NCI-H2171 treated with DMSO at 0.1 percent for 48 hours (cell line): ENCODE data around the gene SPSB1.

Experiments
- DNase-seq: peaks from one replicate; lab custom pipeline; 2025; lab: John Stamatoyannopoulos, UW

Gene SPSB1

DNA sequence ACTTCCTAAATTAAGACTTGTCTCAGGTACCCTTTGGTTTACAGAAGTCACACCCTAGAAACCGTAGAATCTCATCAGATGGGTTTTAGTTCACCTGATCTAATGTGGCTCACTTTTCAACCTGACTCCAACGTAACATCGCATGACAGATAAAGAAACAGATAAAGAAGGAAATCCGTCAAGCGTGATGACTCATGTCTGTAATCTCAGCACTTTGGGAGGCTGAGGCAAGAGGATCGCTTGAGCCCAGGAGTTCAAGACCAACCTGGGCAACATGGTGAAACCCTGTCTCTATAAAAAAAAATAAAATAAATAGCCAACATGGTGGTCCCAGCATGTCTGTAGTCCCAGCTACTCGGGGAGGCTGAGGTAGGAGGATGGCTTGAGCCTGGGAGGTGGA is 97.3 kb downstream of the SPSB1 start:
- DNase-seq: no peak

DNA sequence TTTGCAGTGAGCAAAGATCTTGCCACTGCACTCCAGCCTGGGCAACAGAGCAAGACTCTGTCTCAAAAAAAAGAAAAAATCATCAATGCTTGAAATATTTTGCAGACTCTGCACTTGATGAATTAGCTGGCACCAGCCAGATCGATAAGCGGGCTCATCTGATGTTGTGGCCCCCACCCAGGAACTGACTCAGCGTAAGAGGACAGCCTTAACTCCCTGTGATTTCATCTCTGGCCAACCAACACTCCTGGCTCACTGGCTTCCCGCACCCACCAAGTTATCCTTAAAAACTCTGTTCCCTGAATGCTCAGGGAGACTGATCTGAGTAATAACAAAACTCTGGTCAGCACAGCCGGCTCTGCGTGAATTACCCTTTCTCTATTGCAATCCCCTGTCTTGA is 98.9 kb downstream of the SPSB1 start:
- no peak for DNase-seq

- DNase-seq: no peak
Observed at GRCh38 chr1:9394010-9394409, 101.3 kb downstream of the SPSB1 start.

DNA sequence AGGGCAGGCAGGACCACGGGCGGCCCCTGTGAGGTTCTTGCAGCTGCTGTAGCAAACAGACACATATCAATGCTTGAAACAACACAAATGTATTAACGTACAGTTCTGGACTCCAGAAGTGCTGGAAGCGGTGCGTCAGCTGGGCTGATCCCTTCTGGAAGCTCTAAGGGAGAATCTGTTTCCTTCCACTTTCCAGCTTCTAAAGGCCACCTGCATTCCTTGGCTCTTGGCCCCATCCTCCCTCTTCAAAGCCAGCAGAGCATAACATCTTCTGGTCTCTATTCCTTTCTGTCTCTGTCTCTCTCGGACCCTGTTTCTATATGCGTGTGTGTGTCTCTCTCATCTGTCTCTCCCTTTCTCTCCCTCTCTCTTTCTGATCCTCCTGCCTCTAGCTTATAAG is 102.3 kb downstream of the SPSB1 start:
- no peak for DNase-seq

GRCh38 chr1:9397047-9397446 is 104.4 kb downstream of the SPSB1 start:
- DNase-seq: no peak

GRCh38 chr1:9397997-9398526 is 105.4 kb downstream of the SPSB1 start:
- DNase-seq: no peak

DNA sequence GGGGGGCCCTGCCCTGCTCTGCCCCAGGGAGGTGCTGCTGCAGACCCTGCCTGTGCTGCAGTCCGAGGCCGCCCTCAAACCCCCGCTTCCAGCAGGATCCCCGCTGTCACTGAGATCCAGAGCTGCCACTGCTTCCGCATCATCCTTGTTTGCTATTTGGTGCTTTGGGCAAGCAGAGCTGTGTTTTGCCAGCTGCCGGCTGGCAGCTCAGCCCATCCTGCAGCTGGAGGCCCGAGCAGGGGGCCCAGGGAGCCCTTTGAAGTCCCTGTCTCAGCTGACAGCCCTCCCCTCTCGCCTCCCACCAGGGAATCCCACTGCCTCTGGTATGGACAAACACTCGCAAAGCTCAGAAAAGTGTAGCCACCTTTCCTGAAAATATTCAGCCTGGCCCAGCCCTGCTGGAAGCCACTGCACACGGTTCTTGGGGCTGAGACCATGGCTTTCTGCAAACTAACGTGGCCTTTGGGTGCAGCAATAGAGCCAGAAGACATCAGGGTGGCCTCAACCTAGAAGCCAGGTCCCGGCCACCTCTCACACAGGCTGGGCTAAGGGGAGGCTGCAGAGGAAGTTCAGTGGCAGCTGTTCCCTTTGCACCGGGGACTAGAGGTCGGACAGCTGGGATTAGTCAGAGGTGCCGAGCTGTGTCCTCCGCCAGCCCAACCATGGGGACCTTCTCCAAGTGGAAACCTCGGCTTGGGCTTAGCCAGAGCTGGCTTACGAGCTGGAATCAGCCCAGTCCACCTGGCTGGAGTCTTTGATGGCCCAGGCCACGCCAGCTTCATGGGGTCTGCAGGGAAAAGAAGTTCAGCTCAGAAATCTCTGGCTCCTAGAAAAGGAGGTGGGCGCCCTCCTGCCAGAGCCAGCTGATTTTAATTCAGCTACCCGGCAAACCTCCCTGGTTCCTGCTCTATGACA is 107.1 kb downstream of the SPSB1 start:
- DNase-seq: peak; percentile 48

- no peak for DNase-seq
Observed at GRCh38 chr1:9400425-9401079, 107.9 kb downstream of the SPSB1 start.

DNA sequence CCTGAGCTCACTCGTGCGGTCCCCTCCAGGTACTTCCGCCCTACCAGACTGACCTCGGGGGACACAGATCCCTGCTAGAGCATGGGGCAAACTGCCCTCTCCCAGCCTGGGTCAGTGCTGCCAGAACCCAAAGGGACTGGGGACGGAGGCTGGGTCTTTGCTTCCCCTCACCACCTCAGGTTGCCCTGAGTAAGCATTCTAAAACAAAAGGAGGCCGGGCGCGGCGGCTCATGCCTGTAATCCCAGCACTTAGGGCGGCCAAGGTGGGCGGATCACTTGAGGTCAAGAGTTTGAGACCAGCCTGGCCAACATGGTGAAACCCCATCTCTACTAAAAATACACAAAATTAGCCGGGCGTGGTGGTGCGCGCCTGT is 108.4 kb downstream of the SPSB1 start:
- no peak for DNase-seq

DNA sequence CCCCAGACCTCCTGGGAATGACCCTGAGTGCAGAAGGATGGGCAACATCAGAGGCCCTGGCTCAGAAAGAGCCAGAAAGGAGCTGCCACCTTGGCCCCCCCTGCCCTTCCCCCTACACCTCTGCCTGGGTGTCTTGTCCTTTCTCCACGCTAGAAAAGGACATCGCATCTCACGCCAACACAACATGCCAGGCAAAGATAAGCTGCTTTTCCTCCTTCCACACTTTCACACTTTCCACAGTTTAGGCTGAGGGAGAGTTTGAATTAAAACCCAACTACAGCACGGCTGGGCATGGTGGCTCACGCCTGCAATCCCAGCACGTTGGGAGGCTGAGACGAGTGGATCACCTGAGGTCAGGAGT is 109.5 kb downstream of the SPSB1 start:
- no peak for DNase-seq

DNA sequence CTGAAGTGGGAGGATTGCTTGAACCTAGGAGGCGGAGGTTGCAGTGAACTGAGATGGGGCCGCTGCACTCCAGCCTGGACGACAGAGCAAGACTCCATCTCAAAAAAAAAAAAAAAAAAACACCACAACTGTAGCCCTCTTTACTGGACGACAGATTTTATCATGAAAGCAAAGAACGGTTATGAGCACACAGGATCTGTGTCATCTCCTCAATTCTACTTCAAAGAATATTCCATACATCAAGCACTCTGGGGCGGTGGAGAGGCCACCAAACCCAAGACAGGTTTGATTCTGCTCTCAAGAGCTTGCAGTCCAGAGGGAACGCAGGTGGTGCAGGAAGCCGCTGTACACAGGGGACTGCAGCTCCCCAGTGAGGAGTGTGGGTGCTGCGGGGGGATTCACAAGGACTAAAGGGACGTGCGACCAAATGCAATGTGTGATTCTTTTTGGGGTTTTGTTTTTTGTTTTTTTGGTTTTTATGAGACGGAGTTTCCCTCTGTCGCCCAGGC is 110.1 kb downstream of the SPSB1 start:
- DNase-seq: no peak

GRCh38 chr1:9404117-9404914 is 111.6 kb downstream of the SPSB1 start:
- DNase-seq: no peak

DNA sequence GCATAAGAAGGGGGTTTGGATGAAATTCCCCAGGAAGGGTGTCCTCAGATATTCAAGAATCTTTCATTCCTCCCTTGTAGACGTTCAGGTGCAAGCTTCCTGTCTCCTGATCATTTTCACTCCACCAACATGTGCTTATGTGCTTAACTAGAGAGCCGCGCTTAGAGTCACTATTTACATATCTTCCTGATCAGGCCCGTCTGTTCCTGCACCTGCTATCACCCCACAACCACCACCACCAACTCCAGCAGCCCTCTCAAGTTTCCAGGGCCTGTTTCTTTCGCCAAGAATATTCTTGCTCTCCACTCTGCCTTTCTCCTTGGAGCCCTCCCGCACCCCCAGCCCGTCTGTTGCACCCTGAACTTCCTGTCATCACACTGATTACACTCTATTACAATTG is 113.4 kb downstream of the SPSB1 start:
- peak; percentile 99 for DNase-seq

DNA sequence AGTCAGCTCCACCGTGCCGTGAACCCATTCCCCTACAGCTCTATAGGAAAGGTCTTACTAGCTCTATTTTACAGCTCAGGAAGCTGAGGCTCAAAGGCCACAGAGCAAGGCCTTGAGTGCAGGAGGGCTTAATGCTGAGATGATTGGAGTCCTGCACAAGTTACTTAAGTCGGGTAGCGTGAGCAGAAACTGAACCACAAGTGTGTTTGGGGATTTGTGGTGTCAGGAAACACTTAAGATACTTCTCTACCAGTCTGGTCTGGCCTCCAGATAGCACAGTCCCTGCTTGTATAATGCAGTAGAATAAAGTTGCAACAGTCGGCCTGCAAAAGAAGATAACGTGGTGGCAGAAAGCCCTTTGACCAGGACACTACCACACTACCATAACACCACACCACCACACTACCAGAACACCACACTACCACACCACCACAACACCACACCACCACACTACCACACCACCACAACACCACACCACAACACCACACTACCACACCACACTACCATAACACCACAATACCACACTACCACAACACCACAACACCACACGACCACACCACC is 118.1 kb downstream of the SPSB1 start:
- peak; percentile 53 for DNase-seq

GRCh38 chr1:9413071-9413876 is 120.6 kb downstream of the SPSB1 start:
- DNase-seq: peak; percentile 55

- DNase-seq: no peak
Observed at GRCh38 chr1:9413877-9414213, 121.2 kb downstream of the SPSB1 start.

DNA sequence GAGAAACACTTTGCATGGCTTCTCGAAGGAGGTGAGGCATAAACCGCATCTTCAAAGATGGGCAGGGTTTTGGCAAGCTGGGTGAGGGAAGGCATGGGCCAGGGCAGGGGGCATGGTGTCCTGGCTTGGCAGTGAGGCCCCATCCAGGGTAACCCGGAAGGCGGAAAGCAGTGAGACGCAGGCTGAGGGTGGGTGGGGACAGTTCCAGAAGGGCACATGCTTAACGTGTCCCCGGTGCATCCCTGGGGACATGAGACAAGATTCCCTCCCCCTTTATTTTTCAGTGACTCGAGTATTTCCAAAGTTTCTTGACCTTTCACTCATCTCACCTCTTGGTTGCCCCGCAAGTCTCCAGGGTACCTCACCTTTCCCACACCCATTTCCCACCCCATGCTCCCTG is 123.8 kb downstream of the SPSB1 start:
- no peak for DNase-seq

GRCh38 chr1:9416918-9417500 is 124.3 kb downstream of the SPSB1 start:
- DNase-seq: no peak

DNA sequence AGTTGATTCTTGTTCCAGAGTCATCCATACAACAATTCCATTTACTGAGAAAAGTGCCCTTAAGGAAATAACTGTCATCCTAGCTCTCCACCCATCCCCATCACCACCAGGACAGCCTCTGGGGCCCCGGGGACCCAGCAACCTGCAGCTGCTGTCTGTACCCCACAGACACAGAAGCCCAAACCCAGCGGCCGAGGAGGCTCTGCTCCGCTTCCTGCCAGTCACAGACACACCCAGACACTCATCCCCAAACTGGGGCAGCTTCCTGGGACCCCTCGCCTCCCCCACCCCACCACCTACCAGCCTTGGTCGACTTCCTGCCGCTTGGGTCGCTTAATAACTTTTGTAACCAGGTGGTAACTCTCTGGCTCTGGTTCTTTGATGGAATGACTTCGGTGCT is 125.0 kb downstream of the SPSB1 start:
- DNase-seq: no peak

- no peak for DNase-seq
Observed at GRCh38 chr1:9418851-9419250, 126.2 kb downstream of the SPSB1 start.
